Measurements from ENCODE around the gene PNMA6E.

PNMA6E gene

GRCh38 chrX:153446950-153447580 is 45.9 kb upstream of the PNMA6E start:
- TF ChIP-seq CTCF (IDR thresholded peaks at IDR 0.05; ENCODE audit: insufficient read depth, low read length, poor library complexity, severe bottlenecking) (no peak), EZH2phosphoT487 (conservative IDR thresholded peaks at IDR 0.05; ENCODE audit: low read length) (no peak)
- no peak overlapping the region for H3K4me3 ChIP-seq (ENCODE audit: insufficient read depth, low read length, poor library complexity, severe bottlenecking)
- H3K79me2 ChIP-seq (ENCODE audit: insufficient read depth, low read length) = no peaks in the 10 kb centered on the region
- H2AFZ ChIP-seq (ENCODE audit: low read depth, low read length, severe bottlenecking) = no peak overlapping the region
- H4K20me1 ChIP-seq (ENCODE audit: low read depth, low read length) = no peaks in the 10 kb centered on the region
- no peaks in the 10 kb centered on the region for H3F3A ChIP-seq (ENCODE audit: insufficient read depth)
- H3K9me3 ChIP-seq (ENCODE audit: insufficient read depth, low read length) = no peaks in the 10 kb centered on the region
- no peak overlapping the region for H3K27ac ChIP-seq (ENCODE audit: low read depth, low read length)
- H3K9ac ChIP-seq (ENCODE audit: low read length) = no peak overlapping the region
- no peaks in the 10 kb centered on the region for H3K9me2 ChIP-seq (replicated peaks; ENCODE audit: insufficient read depth, low read length)
- no peak overlapping the region for H3K4me2 ChIP-seq (ENCODE audit: low read depth, low read length, poor library complexity, severe bottlenecking)
- H3K27me3 ChIP-seq (ENCODE audit: low read length) = no peaks in the 10 kb centered on the region
- no peaks in the 10 kb centered on the region for H3K36me3 ChIP-seq (ENCODE audit: low read length)

GRCh38 chrX:153446636-153446936 is 45.4 kb upstream of the PNMA6E start:
- no peak for TF ChIP-seq EZH2phosphoT487 (conservative IDR thresholded peaks at IDR 0.05; ENCODE audit: low read length)
- no peak for TF ChIP-seq CTCF (IDR thresholded peaks at IDR 0.05; ENCODE audit: insufficient read depth, low read length, poor library complexity, severe bottlenecking)
- no peaks in the 10 kb centered on the region for H3K9me3 ChIP-seq (ENCODE audit: insufficient read depth, low read length)

GRCh38 chrX:153445856-153446635 is 44.9 kb upstream of the PNMA6E start, which contains the start of gene TREX2:
TSS of gene TREX2 (minus strand) at chrX:153446056. CDS start at chrX:153445430, 626 bp downstream.
- Histone ChIP-seq H3K27me3 (ENCODE audit: low read length) (no peaks in the 10 kb centered on the region), H3K36me3 (ENCODE audit: low read length) (no peaks in the 10 kb centered on the region), H2AFZ (ENCODE audit: low read depth, low read length, severe bottlenecking) (no peak within 1 kb of the TSS), H3K9ac (ENCODE audit: low read length) (no peak within 1 kb of the TSS), H3F3A (ENCODE audit: insufficient read depth) (no peaks in the 10 kb centered on the region), H3K4me2 (ENCODE audit: low read depth, low read length, poor library complexity, severe bottlenecking) (no peak within 1 kb of the TSS), H3K9me3 (ENCODE audit: insufficient read depth, low read length) (no peaks in the 10 kb centered on the region), H4K20me1 (ENCODE audit: low read depth, low read length) (no peaks in the 10 kb centered on the region), H3K79me2 (ENCODE audit: insufficient read depth, low read length) (no peaks in the 10 kb centered on the region), H3K4me3 (ENCODE audit: insufficient read depth, low read length, poor library complexity, severe bottlenecking) (no peak within 1 kb of the TSS), H3K9me2 (replicated peaks; ENCODE audit: insufficient read depth, low read length) (no peaks in the 10 kb centered on the region), H3K27ac (ENCODE audit: low read depth, low read length) (no peak within 1 kb of the TSS)
- TF ChIP-seq CTCF (IDR thresholded peaks at IDR 0.05; ENCODE audit: insufficient read depth, low read length, poor library complexity, severe bottlenecking) = no peak
- TF ChIP-seq EZH2phosphoT487 (conservative IDR thresholded peaks at IDR 0.05; ENCODE audit: low read length) = no peak

More at GRCh38 chrX:153446636-153446936, 45.4 kb upstream of the PNMA6E start:
- no peak overlapping the region for H3K9ac ChIP-seq (ENCODE audit: low read length)
- no peak overlapping the region for H3K4me2 ChIP-seq (ENCODE audit: low read depth, low read length, poor library complexity, severe bottlenecking)
- H2AFZ ChIP-seq (ENCODE audit: low read depth, low read length, severe bottlenecking) = no peak overlapping the region
- no peak overlapping the region for H3K27ac ChIP-seq (ENCODE audit: low read depth, low read length)
- H4K20me1 ChIP-seq (ENCODE audit: low read depth, low read length) = no peaks in the 10 kb centered on the region
- H3F3A ChIP-seq (ENCODE audit: insufficient read depth) = no peaks in the 10 kb centered on the region
- H3K36me3 ChIP-seq (ENCODE audit: low read length) = no peaks in the 10 kb centered on the region
- H3K79me2 ChIP-seq (ENCODE audit: insufficient read depth, low read length) = no peaks in the 10 kb centered on the region
- no peaks in the 10 kb centered on the region for H3K27me3 ChIP-seq (ENCODE audit: low read length)
- no peak overlapping the region for H3K4me3 ChIP-seq (ENCODE audit: insufficient read depth, low read length, poor library complexity, severe bottlenecking)
- H3K9me2 ChIP-seq (replicated peaks; ENCODE audit: insufficient read depth, low read length) = no peaks in the 10 kb centered on the region

Measured in SU-DHL-6 (cell line).